Right forelimb (tissue), 1 donor: Measurements from ENCODE around the gene SMC5.
"Not testable (repeated sequence)": the region's sequence is repeated elsewhere in the genome, so short reads cannot be mapped to it uniquely, and the experiment has no call there.

Experiments
- DNase-seq: peaks from one replicate; pipeline ENCODE4 v3.0.0-alpha.2; 2018

The SMC5 gene

GRCh38 chr9:70374962-70375618, 116.3 kb downstream of the SMC5 start:
- DNase-seq = no peak

GRCh38 chr9:70382046-70382708, 123.4 kb downstream of the SMC5 start:
- DNase-seq = no peak

- DNase-seq = no peak
Observed at GRCh38 chr9:70382709-70383605, 124.2 kb downstream of the SMC5 start.

GRCh38 chr9:70385426-70385825, 126.6 kb downstream of the SMC5 start:
- DNase-seq = no peak

- DNase-seq = no peak
Observed at GRCh38 chr9:70387663-70388062, 128.9 kb downstream of the SMC5 start.

- no peak for DNase-seq
Observed at GRCh38 chr9:70389188-70389587, 130.4 kb downstream of the SMC5 start.

GRCh38 chr9:70389621-70390266, 131.0 kb downstream of the SMC5 start:
- DNase-seq = peak; percentile 56

- no peak for DNase-seq
Observed at GRCh38 chr9:70390933-70391341, 132.2 kb downstream of the SMC5 start.

GRCh38 chr9:70392189-70392588, 133.4 kb downstream of the SMC5 start:
- no peak for DNase-seq

- DNase-seq = no peak
Observed at GRCh38 chr9:70392850-70393249, 134.1 kb downstream of the SMC5 start.

GRCh38 chr9:70395652-70396051, 136.9 kb downstream of the SMC5 start:
- DNase-seq = no peak

- no peak for DNase-seq
Observed at GRCh38 chr9:70398145-70398556, 139.4 kb downstream of the SMC5 start.

GRCh38 chr9:70399141-70399540, 140.4 kb downstream of the SMC5 start:
- no peak for DNase-seq

- DNase-seq = no peak
Observed at GRCh38 chr9:70400107-70400892, 141.5 kb downstream of the SMC5 start.

- DNase-seq = not testable (repeated sequence)
Observed at GRCh38 chr9:70401241-70401640, 142.5 kb downstream of the SMC5 start.

GRCh38 chr9:70402213-70402612, 143.4 kb downstream of the SMC5 start:
- DNase-seq = no peak

- DNase-seq = no peak
Observed at GRCh38 chr9:70403166-70403565, 144.4 kb downstream of the SMC5 start.

- no peak for DNase-seq
Observed at GRCh38 chr9:70403618-70404025, 144.8 kb downstream of the SMC5 start.

- DNase-seq = no peak
Observed at GRCh38 chr9:70404261-70404660, 145.5 kb downstream of the SMC5 start.
